ENCODE data around the gene CADM2.

The CADM2 gene

DNA sequence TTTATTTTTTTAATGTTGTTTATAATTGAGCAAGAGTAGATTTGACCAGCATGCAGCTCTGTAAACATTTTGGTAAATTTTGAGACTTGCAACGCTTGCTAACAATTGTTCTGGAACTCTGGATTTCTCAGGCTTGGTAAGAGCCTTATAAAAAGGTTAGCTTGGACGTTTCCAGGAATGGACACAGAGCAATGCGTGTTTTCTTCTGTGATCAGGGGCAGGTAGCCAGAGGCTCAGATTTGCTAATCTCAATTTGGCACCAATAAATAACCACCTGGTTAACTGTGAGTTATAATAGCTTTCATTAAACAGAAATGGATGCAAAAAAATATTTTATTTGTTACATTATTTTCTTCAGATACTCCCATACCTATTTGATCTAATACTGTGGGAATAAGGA lies 39.8 kb downstream of the CADM2 start:
- Histone ChIP-seq H3K27ac (ENCODE audit: low read depth, low read length) (no peak overlapping the region), H3K9me3 (ENCODE audit: control insufficient read depth, insufficient read depth, low read length) (no peaks in the 10 kb centered on the region), H3K36me3 (ENCODE audit: control insufficient read depth, low read length) (no peaks in the 10 kb centered on the region), H3K9me2 (replicated peaks; ENCODE audit: control insufficient read depth, low read length) (no peaks in the 10 kb centered on the region), H3K27me3 (ENCODE audit: control insufficient read depth, low read length) (no peaks in the 10 kb centered on the region), H3F3A (ENCODE audit: control insufficient read depth, insufficient read depth) (no peaks in the 10 kb centered on the region), H3K4me1 (ENCODE audit: control insufficient read depth, low read length) (no peaks in the 10 kb centered on the region), H3K4me3 (ENCODE audit: low read length) (no peak overlapping the region), H4K20me1 (ENCODE audit: control insufficient read depth, insufficient read depth, low read depth, low read length) (no peaks in the 10 kb centered on the region), H3K79me2 (ENCODE audit: control insufficient read depth, low read length) (no peaks in the 10 kb centered on the region), H3K4me2 (ENCODE audit: low read length) (no peak overlapping the region)
- TF ChIP-seq EZH2phosphoT487 (IDR thresholded peaks at IDR 0.05; ENCODE audit: borderline replicate concordance, low read length) (no peak), CTCF (IDR thresholded peaks at IDR 0.05; ENCODE audit: low read depth, low read length, poor library complexity, severe bottlenecking) (no peak)

- Histone ChIP-seq H3K4me2 (ENCODE audit: low read length) (no peak overlapping the region), H3K9me2 (replicated peaks; ENCODE audit: control insufficient read depth, low read length) (no peaks in the 10 kb centered on the region), H3K4me1 (ENCODE audit: control insufficient read depth, low read length) (no peaks in the 10 kb centered on the region), H3K27me3 (ENCODE audit: control insufficient read depth, low read length) (no peaks in the 10 kb centered on the region), H3F3A (ENCODE audit: control insufficient read depth, insufficient read depth) (no peaks in the 10 kb centered on the region), H3K27ac (ENCODE audit: low read depth, low read length) (no peak overlapping the region), H3K79me2 (ENCODE audit: control insufficient read depth, low read length) (no peaks in the 10 kb centered on the region), H3K4me3 (ENCODE audit: low read length) (no peak overlapping the region), H3K9me3 (ENCODE audit: control insufficient read depth, insufficient read depth, low read length) (no peaks in the 10 kb centered on the region), H4K20me1 (ENCODE audit: control insufficient read depth, insufficient read depth, low read depth, low read length) (no peaks in the 10 kb centered on the region), H3K36me3 (ENCODE audit: control insufficient read depth, low read length) (no peaks in the 10 kb centered on the region)
- TF ChIP-seq CTCF (IDR thresholded peaks at IDR 0.05; ENCODE audit: low read depth, low read length, poor library complexity, severe bottlenecking) (no peak), EZH2phosphoT487 (IDR thresholded peaks at IDR 0.05; ENCODE audit: borderline replicate concordance, low read length) (no peak)
These were observed 44.7 kb downstream of the CADM2 start for GRCh38 chr3:85003479-85003878.

- TF ChIP-seq EZH2phosphoT487 (IDR thresholded peaks at IDR 0.05; ENCODE audit: borderline replicate concordance, low read length) (no peak), CTCF (IDR thresholded peaks at IDR 0.05; ENCODE audit: low read depth, low read length, poor library complexity, severe bottlenecking) (no peak)
- Histone ChIP-seq H3K9me2 (replicated peaks; ENCODE audit: control insufficient read depth, low read length) (no peaks in the 10 kb centered on the region), H3K27me3 (ENCODE audit: control insufficient read depth, low read length) (no peaks in the 10 kb centered on the region), H3K27ac (ENCODE audit: low read depth, low read length) (no peak overlapping the region), H3K79me2 (ENCODE audit: control insufficient read depth, low read length) (no peaks in the 10 kb centered on the region), H3K36me3 (ENCODE audit: control insufficient read depth, low read length) (no peaks in the 10 kb centered on the region), H3K4me3 (ENCODE audit: low read length) (no peak overlapping the region), H3F3A (ENCODE audit: control insufficient read depth, insufficient read depth) (no peaks in the 10 kb centered on the region), H4K20me1 (ENCODE audit: control insufficient read depth, insufficient read depth, low read depth, low read length) (no peaks in the 10 kb centered on the region), H3K4me2 (ENCODE audit: low read length) (no peak overlapping the region), H3K9me3 (ENCODE audit: control insufficient read depth, insufficient read depth, low read length) (no peaks in the 10 kb centered on the region), H3K4me1 (ENCODE audit: control insufficient read depth, low read length) (no peaks in the 10 kb centered on the region)
These were observed 45.4 kb downstream of the CADM2 start for GRCh38 chr3:85004147-85004546.

GRCh38 chr3:85005946-85006345 lies 47.2 kb downstream of the CADM2 start:
- Histone ChIP-seq H3F3A (ENCODE audit: control insufficient read depth, insufficient read depth) (no peaks in the 10 kb centered on the region), H3K4me2 (ENCODE audit: low read length) (no peak overlapping the region), H3K9me3 (ENCODE audit: control insufficient read depth, insufficient read depth, low read length) (no peaks in the 10 kb centered on the region), H4K20me1 (ENCODE audit: control insufficient read depth, insufficient read depth, low read depth, low read length) (no peaks in the 10 kb centered on the region), H3K79me2 (ENCODE audit: control insufficient read depth, low read length) (no peaks in the 10 kb centered on the region), H3K27me3 (ENCODE audit: control insufficient read depth, low read length) (no peaks in the 10 kb centered on the region), H3K4me3 (ENCODE audit: low read length) (no peak overlapping the region), H3K27ac (ENCODE audit: low read depth, low read length) (no peak overlapping the region), H3K9me2 (replicated peaks; ENCODE audit: control insufficient read depth, low read length) (no peaks in the 10 kb centered on the region), H3K36me3 (ENCODE audit: control insufficient read depth, low read length) (no peaks in the 10 kb centered on the region), H3K4me1 (ENCODE audit: control insufficient read depth, low read length) (no peaks in the 10 kb centered on the region)
- TF ChIP-seq EZH2phosphoT487 (IDR thresholded peaks at IDR 0.05; ENCODE audit: borderline replicate concordance, low read length) (no peak), CTCF (IDR thresholded peaks at IDR 0.05; ENCODE audit: low read depth, low read length, poor library complexity, severe bottlenecking) (no peak)

Data from DOHH2 (cell line).